Activated naive CD4-positive, alpha-beta T cell treated with anti-CD3 and anti-CD28 coated beads, Interleukin-2, amount 50 U/mL, for 72 hours (primary cell): ENCODE data around the gene NPIPA5. TPM values are rescaled to one million over a fixed set of nuclear protein-coding genes. Genes with fewer than 3 reads are reported as not detected.
"Not testable (repeated sequence)": the region's sequence is repeated elsewhere in the genome, so short reads cannot be mapped to it uniquely, and the experiment has no call there.

Experiments used
- ATAC-seq, 2 donors: fragments of 150-1000 bp; cut with Tn5 transposase; 2 replicates each; pipeline ENCODE4 v1.10.0; 2021; ENCODE audit warnings: mild to moderate bottlenecking in 2 of 2, moderate library complexity in 2 of 2
- DNase-seq, 2 donors: peaks; one replicate each; pipeline ENCODE4 v3.0.0; 2021 to 2022; ENCODE audit warnings: low spot score in 2 of 2
- H3K27ac Mint-ChIP-seq, 2 donors: one replicate each; pipeline ENCODE4 v1.8.0; 2022; ENCODE audit warnings: mild to moderate bottlenecking in 2 of 2, mixed read lengths in 2 of 2
- H3K36me3 Mint-ChIP-seq, 2 donors: one replicate each; pipeline ENCODE4 v1.8.0; 2022; ENCODE audit warnings: mixed read lengths in 2 of 2
- H3K9me3 Mint-ChIP-seq, 2 donors: one replicate each; pipeline ENCODE4 v1.8.0; 2022; ENCODE audit warnings: mixed read lengths in 2 of 2
- total RNA-seq, 2 donors: library from RNA; stranded (reverse); gene quantifications; one replicate each; pipeline ENCODE4 v1.2.3, GENCODE V29; 2022

Gene NPIPA5
- total RNA-seq = 10 to 100 TPM in 1 of 2 donors, 1 to 10 TPM in 1; 7.2 to 11.4 TPM

- ATAC-seq, H3K9me3 Mint-ChIP-seq, H3K27ac Mint-ChIP-seq, DNase-seq, H3K36me3 Mint-ChIP-seq: not testable (repeated sequence)
Measured at GRCh38 chr16:15378194-15378593, at the start of gene NPIPA5. Gene NPIPA5, minus strand, starts transcription at chr16:15378294. Its CDS starts 0 bp downstream, at chr16:15378294.

DNA sequence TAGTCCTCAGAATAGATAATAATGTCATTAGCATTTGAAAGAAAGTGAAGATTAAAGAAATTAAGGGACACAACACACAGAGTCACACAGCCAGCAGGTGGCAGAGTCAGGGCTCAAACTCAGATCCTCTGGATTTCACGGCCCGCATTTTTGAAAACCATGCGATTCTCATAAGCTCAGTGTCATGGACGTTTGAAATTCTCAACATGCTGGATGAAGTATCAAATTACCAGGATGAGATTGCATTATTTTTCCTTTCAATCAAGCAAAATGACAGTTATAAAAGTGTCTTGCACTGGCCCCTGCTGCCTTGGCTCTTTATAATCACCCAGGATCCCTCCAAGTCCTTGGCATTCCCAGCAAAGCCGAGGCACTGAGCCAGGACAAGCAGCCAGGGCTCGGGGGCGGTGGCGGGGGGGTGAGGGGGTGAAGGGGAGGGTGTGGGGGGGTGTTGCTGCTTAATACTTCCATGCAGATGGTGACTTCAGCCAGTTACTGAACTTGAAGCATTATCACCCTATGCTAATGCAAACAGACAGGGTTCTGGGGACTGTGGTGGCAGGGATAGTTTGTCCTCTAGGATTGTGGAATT, 49.6 kb upstream of the NPIPA5 start:
- no peak overlapping the region for H3K27ac Mint-ChIP-seq
- peak; percentile 54 to 67 for ATAC-seq

DNA sequence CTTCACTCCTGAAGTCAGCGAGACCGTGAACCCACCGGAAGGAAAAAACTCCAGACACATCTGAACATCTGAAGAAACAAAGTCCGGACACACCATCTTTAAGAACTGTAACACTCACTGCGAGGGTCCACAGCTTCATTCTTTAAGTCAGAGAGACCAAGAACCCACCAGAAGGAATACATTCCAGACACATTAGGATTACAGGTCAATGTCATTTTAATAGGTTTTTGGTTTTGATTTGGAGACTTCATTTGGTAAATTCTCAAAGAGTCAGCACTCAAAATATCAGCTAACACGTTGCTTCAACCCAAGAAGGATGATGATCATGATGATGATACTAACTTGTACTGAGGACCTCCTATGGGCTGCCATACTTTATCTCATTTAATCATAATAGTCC, 48.7 kb upstream of the NPIPA5 start:
- Mint-ChIP-seq H3K9me3 (no peaks in the 10 kb centered on the region), H3K36me3 (no peaks in the 10 kb centered on the region), H3K27ac (peak overlapping the region in 1 of 2 donors; percentile 57)
- ATAC-seq = no peak
- no peak for DNase-seq

More for the DNA sequence above, 49.6 kb upstream of the NPIPA5 start:
- peak in 1 of 2 donors; percentile 42 for DNase-seq
- Mint-ChIP-seq H3K36me3 (no peaks in the 10 kb centered on the region), H3K9me3 (no peaks in the 10 kb centered on the region)

DNA sequence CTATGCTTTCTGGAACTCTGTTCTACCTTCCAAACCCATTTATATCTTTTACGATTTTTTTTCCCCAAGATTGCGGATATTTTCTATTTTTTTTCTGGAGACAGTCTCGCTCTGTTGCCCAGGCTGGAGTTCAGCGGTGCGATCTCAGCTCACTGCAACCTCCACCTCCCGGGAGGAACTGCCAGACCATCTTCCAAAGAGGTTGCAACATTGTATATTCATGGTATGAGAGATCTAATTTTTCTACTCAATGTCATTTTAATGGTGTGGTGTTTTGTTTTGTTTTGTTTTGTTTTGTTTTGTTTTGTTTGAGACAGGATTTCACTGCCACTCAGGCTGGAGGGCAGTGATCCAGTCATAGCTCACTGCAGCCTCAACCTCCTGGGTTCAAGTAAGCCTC, 47.8 kb upstream of the NPIPA5 start:
- no peak overlapping the region for H3K27ac Mint-ChIP-seq
- H3K36me3 Mint-ChIP-seq = no peaks in the 10 kb centered on the region
- DNase-seq = no peak

GRCh38 chr16:15422222-15422621, 44.1 kb upstream of the NPIPA5 start:
- Mint-ChIP-seq H3K27ac (no peak overlapping the region), H3K36me3 (no peaks in the 10 kb centered on the region), H3K9me3 (no peaks in the 10 kb centered on the region)
- ATAC-seq (no peak), DNase-seq (no peak)

More for the DNA sequence above, 47.8 kb upstream of the NPIPA5 start:
- no peak for ATAC-seq
- H3K9me3 Mint-ChIP-seq = no peaks in the 10 kb centered on the region

DNA sequence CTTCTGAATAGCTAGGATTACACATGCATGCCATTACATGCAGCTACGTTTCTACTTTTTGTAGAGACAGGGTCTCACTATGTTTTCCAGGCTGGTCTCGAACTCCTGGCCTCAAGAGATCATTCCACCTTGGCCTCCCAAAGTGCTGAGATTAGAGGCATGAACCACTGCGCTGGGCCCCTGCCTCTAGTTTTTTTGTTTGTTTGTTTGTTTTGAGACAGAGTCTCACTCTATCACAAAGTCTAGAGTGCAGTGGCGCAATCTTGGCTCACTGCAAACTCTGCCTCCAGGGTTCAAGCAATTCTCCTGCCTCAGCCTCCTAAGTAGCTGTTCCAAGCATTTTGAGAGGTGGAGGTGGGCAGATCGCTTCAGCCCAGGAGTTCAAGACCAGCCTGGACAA, 43.6 kb upstream of the NPIPA5 start:
- not testable (repeated sequence) for H3K9me3 Mint-ChIP-seq, H3K36me3 Mint-ChIP-seq, ATAC-seq, DNase-seq
- peak overlapping the region in 1 of 2 donors; percentile 18 for H3K27ac Mint-ChIP-seq

- DNase-seq = no peak
- no peak for ATAC-seq
- no peaks in the 10 kb centered on the region for H3K36me3 Mint-ChIP-seq
- H3K27ac Mint-ChIP-seq = no peak overlapping the region
- no peaks in the 10 kb centered on the region for H3K9me3 Mint-ChIP-seq
Measured at GRCh38 chr16:15418206-15418605, 40.1 kb upstream of the NPIPA5 start.

DNA sequence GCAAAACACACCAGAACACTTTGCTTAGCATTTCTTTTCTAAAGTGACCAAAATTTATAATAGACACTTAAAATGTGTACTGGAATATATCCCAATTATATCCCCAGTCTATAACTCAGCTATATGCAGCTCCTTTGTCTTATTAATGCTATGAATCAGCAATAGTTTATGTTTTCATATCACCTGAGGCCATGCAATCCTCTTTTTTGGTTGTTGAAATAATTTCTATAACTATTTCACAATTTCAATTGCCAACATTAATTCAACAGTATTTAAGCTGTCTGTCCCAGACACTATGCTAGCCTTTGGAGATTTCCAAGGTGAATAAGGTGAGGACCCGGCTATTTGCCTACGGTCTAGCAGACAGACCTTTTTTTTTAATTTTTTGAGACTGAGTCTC, 39.1 kb upstream of the NPIPA5 start:
- ATAC-seq (no peak), DNase-seq (no peak)
- Mint-ChIP-seq H3K27ac (no peak overlapping the region), H3K36me3 (no peaks in the 10 kb centered on the region), H3K9me3 (no peaks in the 10 kb centered on the region)

DNA sequence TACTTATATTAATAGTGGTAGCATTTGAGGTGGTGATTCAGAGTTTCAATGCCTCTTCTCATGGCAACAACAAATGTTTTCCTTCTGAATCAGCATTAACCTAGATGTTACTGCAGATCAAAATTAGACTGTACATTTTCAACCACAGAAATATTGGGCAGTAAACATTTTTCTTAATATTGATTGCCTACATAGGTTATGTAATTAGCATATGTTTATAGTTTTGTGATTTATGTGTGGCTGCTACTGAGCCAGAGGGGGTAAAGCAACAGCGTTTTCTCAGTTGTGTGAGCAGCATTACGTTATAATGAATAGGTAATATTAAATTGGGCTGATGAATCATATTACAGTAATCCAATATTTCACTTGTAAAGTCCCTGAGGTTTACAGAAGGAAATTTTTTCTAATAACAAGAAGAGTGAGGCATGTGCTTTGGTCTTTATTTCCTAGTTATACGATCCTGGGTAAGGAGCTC, 37.5 kb upstream of the NPIPA5 start:
- ATAC-seq (no peak), DNase-seq (no peak)
- no peaks in the 10 kb centered on the region for H3K36me3 Mint-ChIP-seq
- H3K9me3 Mint-ChIP-seq = no peaks in the 10 kb centered on the region
- H3K27ac Mint-ChIP-seq = no peak overlapping the region

DNA sequence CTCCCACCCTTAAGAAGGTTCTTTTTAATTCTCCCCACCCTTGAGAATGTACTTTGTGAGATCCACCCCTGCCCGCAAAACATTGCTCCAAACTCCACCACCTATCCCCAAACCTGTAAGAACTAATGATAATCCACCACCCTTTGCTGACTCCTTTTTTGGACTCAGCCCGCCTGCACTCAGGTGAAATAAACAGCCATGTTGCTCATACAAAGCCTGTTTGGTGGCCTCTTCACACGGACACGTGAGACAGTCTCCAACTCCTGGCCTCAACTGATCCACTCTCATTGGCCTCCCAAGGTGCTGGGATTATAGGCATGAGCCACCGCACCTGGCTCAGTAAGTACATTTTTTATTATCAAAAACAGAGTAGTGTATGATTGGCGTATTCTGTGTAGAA, 31.4 kb upstream of the NPIPA5 start:
- not testable (repeated sequence) for H3K27ac Mint-ChIP-seq, H3K36me3 Mint-ChIP-seq, H3K9me3 Mint-ChIP-seq, ATAC-seq, DNase-seq

DNA sequence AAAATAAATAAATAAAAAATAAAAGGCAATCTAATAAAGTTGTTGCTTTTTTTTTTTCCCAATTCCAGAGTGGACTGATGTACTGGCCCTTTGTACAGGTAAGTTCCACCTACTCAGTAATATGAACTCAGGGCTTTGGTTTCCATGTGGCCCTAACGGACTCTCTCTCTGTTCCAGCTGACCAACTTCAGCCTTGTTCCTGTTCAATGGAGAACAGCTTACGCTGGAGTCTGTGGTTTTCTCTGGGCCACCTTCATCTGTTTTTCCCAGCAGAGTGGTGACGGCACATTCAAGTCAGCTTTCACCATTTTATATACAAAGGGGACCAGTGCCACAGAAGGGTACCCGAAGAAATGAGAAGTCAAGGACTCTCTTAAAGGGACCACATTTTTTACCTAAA, 29.7 kb upstream of the NPIPA5 start:
- not testable (repeated sequence) for ATAC-seq, H3K36me3 Mint-ChIP-seq, H3K9me3 Mint-ChIP-seq, H3K27ac Mint-ChIP-seq, DNase-seq

- DNase-seq (no peak), ATAC-seq (no peak)
- H3K36me3 Mint-ChIP-seq = no peaks in the 10 kb centered on the region
- no peaks in the 10 kb centered on the region for H3K9me3 Mint-ChIP-seq
- H3K27ac Mint-ChIP-seq = no peak overlapping the region
Measured at GRCh38 chr16:15404792-15405191, 26.7 kb upstream of the NPIPA5 start.

GRCh38 chr16:15404091-15404490, 26.0 kb upstream of the NPIPA5 start:
- not testable (repeated sequence) for H3K36me3 Mint-ChIP-seq, H3K27ac Mint-ChIP-seq, ATAC-seq, H3K9me3 Mint-ChIP-seq, DNase-seq

- DNase-seq (no peak), ATAC-seq (no peak)
- H3K27ac Mint-ChIP-seq = peak overlapping the region in 1 of 2 donors; percentile 48
- H3K9me3 Mint-ChIP-seq = no peaks in the 10 kb centered on the region
- H3K36me3 Mint-ChIP-seq = no peaks in the 10 kb centered on the region
Measured at GRCh38 chr16:15403392-15403995, 25.4 kb upstream of the NPIPA5 start.

DNA sequence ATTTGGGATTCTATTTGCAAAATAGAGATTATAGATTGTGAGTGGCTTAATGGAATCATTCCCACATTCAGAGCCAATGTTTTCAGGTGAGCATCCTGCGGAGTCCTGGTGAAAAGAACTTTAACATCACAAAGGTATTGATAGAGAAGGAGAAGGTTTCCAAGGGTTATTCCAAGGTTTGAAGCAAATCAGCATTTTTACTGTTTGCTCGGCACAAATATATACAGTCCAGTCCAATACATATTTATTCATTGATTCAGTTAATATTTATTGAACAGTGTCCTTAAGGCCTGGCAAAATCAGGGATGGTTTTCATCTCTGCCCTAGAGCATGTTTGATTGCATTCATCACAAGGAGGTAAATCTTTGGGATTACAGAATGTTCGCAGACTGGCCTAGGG, 23.9 kb upstream of the NPIPA5 start:
- H3K36me3 Mint-ChIP-seq = no peaks in the 10 kb centered on the region
- DNase-seq = no peak
- no peak overlapping the region for H3K27ac Mint-ChIP-seq
- no peaks in the 10 kb centered on the region for H3K9me3 Mint-ChIP-seq
- ATAC-seq = no peak

DNA sequence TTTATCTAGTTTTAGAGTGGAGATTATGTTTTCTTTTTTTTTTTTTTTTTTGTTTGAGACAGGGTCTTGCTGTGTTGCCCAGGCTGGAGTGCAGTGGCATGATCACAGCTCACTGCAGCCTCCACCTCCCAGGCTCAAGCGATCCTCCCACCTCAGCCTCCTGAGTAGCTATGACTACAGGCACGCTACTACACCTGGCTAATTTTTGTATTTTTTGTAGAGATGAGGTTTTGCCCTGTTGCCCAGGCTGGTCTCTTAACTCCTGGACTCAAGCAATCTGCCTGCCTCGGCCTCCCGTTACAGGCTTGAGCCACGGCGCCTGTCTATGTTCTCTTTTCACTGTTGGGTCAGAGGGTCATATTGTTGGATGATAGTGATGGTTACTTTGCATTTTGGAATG, 22.2 kb upstream of the NPIPA5 start:
- not testable (repeated sequence) for ATAC-seq

DNA sequence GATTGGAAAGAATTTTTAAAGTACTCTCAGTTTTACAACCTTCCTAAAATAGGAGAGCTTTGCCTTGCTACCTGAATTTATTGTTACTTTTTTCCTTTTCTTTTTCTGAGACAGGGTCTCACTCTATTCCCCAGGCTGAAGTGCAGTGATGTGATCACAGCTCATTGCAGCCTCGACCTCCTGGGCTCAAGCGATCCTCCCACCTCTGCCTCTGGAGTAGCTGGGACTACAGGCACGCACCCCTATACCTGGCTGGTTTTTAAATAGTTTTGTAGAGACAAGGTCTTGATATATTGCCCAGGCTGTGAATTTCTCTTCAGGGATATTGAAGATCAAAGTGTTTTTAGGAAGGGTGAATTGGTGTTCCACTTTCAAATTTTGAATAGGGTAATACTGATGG, 21.2 kb upstream of the NPIPA5 start:
- no peak for DNase-seq
- Mint-ChIP-seq H3K9me3 (no peaks in the 10 kb centered on the region), H3K36me3 (no peaks in the 10 kb centered on the region), H3K27ac (no peak overlapping the region)
- ATAC-seq = no peak

More for the DNA sequence above, 22.2 kb upstream of the NPIPA5 start:
- not testable (repeated sequence) for H3K36me3 Mint-ChIP-seq, H3K27ac Mint-ChIP-seq, H3K9me3 Mint-ChIP-seq, DNase-seq
